Adrenal gland (tissue), 12 donors: ENCODE data around the gene ABCB4. TPM values are rescaled to one million over a fixed set of nuclear protein-coding genes. Genes with fewer than 3 reads are reported as not detected.

Experiments used
- DNase-seq, 7 donors: peaks; one replicate each; pipeline ENCODE4 v3.0.0-alpha.2; 2019 to 2020
- H3K27ac ChIP-seq, 5 donors: fragments of 200-600 bp; sonication (generic) in 4 of 5; 1 replicate in 3 of 5; 2 replicates in 2 of 5; pipeline versions ENCODE4 v1.5.1 to v1.8.0; 2016 to 2020; ENCODE audit warnings: mild to moderate bottlenecking in 1 of 5
- H3K27me3 ChIP-seq: fragments of 200-600 bp; 2 replicates; pipeline ENCODE4 v1.8.0; 2021
- H3K36me3 ChIP-seq, 2 donors: fragments of 200-600 bp; replicated peaks in 1 of 2; 1 replicate in 1 of 2; 2 replicates in 1 of 2; pipeline versions ENCODE4 v1.5.1 to v1.8.0; 2018 to 2022
- H3K4me1 ChIP-seq, 2 donors: fragments of 200-600 bp; replicated peaks in 1 of 2; 1 replicate in 1 of 2; 2 replicates in 1 of 2; pipeline versions ENCODE4 v1.5.1 to v1.8.0; 2018 to 2021
- H3K4me3 ChIP-seq, 4 donors: fragments of 200-600 bp; sonication (generic) in 3 of 4; one replicate each; pipeline ENCODE4 v1.5.1; 2016 to 2018
- H3K9me3 ChIP-seq, 3 donors: fragments of 200-600 bp; sonication (generic) in 1 of 3; replicated peaks in 1 of 3; 1 replicate in 2 of 3; 2 replicates in 1 of 3; pipeline versions ENCODE4 v1.5.1 to v1.8.0; 2016 to 2021
- CTCF ChIP-seq, 6 experiments: fragments of 450-650 bp in 4 of 6; fragments of 200-600 bp in 2 of 6; sonication (generic) in 1 of 6; IDR thresholded peaks; 1 replicate in 5 of 6; 2 replicates in 1 of 6; pipeline versions ENCODE4 v1.5.1 to v1.8.0; 2016 to 2021; ENCODE audit warnings: antibody characterized with exemption in 6 of 6, mild to moderate bottlenecking in 2 of 6, moderate library complexity in 1 of 6
- POLR2A ChIP-seq, 2 donors: fragments of 450-650 bp; IDR thresholded peaks; one replicate each; pipeline ENCODE4 v1.6.1; 2017; ENCODE audit warnings: antibody characterized with exemption in 2 of 2, mild to moderate bottlenecking in 2 of 2, moderate library complexity in 1 of 2
- WGBS, 4 donors: extraction: QIAGEN DNeasy Blood & Tissue Kit in 2 of 4; methylation state at CpG; one replicate each; pipeline versions ENCODE4 v1.1.5 to v1.1.7; 2013 to 2017; 5-methylcytosine and 5-hydroxymethylcytosine counted together
- intact Hi-C, 2 donors: fragments of 100-400 bp; cut with DNase I; formaldehyde crosslinking; loops; one replicate each; pipeline versions ENCODE4 v1.14.1 to v1.15.0; 2022 to 2023
- polyA plus RNA-seq, 3 donors: library from polyadenylated mRNA; stranded (reverse); fragments of 200-250 nt in 2 of 3; fragments of 350-450 nt in 1 of 3; fragmentation: Illumina TruSeq in 1 of 3; extraction: RNeasy Lipid Tissue Mini Kit (QIAGEN cat#74804) in 1 of 3; gene quantifications; one replicate each; pipeline ENCODE4 v1.2.3, GENCODE V29; 2013 to 2014
- total RNA-seq, 9 donors: library from RNA; depleted of rRNA in 4 of 9; stranded (reverse); fragments of >200 nt in 4 of 9; fragments of 120-200 nt in 1 of 9; fragmentation: NEBNext Ultra II Directional in 1 of 9; extraction: Animal tissue kit (Norgen Biotek cat#: 25700) in 1 of 9; gene quantifications; one replicate each; pipeline versions ENCODE4 v1.1.0 to v1.2.4, GENCODE V29; 2013 to 2023
- donor health status: healthy with polysubstance abuse.
- donor health status: Bipolar disorder and iron deficiency.
- donor health status: DM: yes; HTN: yes; CAD: no.
- donor health status: DM: no; HTN: no; CAD: no.
- donor health status: DM: no; HTN: no; CAD: no.
- donor health status: DM: yes; HTN: yes; CAD: no.

Gene ABCB4
- total and polyA plus RNA-seq, 12 donors = 5.9 to 62.6 (median 13.2) TPM

DNA sequence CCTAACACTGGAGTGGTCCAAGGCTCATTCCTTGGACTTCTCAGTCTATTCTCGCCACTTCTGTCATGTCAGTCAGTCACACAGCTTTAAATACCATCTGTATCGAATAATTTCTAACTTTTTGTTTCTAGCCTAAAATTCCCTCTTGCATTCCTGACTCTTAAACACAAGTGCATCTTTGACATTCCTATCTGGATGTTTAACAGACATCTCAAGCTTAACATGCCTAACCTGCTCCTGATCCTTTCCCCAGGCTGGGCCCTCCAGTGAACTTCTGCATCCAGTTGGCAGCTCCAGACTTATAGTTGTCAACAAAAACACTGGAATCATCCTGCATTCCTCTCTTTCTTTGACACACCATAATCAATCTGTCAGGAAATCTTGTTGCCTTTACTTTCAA lies 4.5 kb upstream of the ABCB4 start:
- TF ChIP-seq POLR2A (IDR thresholded peaks at IDR 0.05) = no peak
- TF ChIP-seq CTCF (IDR thresholded peaks at IDR 0.05) = no peak
- Histone ChIP-seq H3K4me3 (no peak overlapping the region), H3K4me1 (peaks cover 0 to 5% of the 10 kb centered on the region in 2 donors), H3K9me3 (no peaks in the 10 kb centered on the region), H3K36me3 (no peaks in the 10 kb centered on the region), H3K27me3 (no peaks in the 10 kb centered on the region), H3K27ac (no peak overlapping the region)
- 88 to 91% (median 91%) methylated on average over 2 of the region's 2 CpGs for WGBS, 4 donors
- no peak for DNase-seq
- intact Hi-C loops = no loop called here

GRCh38 chr7:87476179-87476557 lies 688 bp upstream of the ABCB4 start:
- 50 to 69% (median 54%) methylated on average over 4 to 8 of the region's 8 CpGs for WGBS, 4 donors
- intact Hi-C loops = no loop called here

DNA sequence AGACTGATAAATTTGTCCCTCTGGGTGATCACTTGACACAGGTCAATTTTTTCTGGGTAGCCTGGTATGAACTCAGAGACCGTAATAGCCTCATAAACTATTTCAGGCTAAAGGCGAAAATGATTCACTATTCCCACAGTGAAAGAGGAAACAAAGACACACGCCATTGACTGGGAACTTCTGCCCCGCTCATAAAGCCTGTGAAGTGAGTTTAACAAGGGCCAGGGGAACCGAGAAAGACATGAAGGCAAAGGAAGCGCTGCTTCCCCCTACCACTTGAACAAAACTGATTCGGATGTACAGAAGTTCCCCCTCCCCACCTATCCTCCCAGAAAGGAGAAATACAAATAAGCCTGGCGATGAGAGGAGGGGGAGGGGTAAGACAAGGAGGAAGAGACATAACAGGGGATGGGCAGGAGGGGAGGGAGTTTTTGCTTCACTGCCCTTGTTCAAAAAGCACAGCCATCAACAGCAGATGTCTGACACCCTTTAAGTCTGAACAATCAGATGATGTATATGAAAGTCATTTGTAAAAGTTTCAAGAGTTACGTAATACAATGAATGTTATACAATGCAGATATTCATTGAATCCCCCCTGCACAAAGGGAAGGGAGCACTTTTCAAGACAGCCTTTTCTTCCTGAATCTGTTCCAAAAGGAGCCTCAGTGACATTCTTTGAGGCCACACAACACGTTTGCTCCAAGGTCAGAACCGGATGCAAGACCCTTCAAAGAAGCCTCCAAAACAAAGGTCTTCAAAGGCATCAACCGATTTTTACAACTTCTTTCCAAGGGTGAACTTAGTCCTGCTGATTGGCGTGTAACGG lies 734 bp downstream of the ABCB4 start:
- 10 to 16% (median 13%) methylated on average over 14 of the region's 14 CpGs for WGBS, 4 donors
- peak in 6 of 7 donors; percentile 27 to 63 (median 40) for DNase-seq
- Histone ChIP-seq H3K4me1 (peaks cover 3 to 15% of the 10 kb centered on the region in 2 donors), H3K36me3 (no peaks in the 10 kb centered on the region), H3K9me3 (no peaks in the 10 kb centered on the region), H3K4me3 (peak overlapping the region; percentile 2 to 61 (median 20)), H3K27me3 (no peaks in the 10 kb centered on the region), H3K27ac (peak overlapping the region in 4 of 5 donors; percentile 26 to 82 (median 36))
- intact Hi-C loops = no loop called here
- TF ChIP-seq CTCF (IDR thresholded peaks at IDR 0.05) (no peak), POLR2A (IDR thresholded peaks at IDR 0.05) (peak in 1 of 2 donors; percentile 77)

More at GRCh38 chr7:87476179-87476557, 688 bp upstream of the ABCB4 start:
- no peak for TF ChIP-seq POLR2A (IDR thresholded peaks at IDR 0.05)
- no peak for TF ChIP-seq CTCF (IDR thresholded peaks at IDR 0.05)
- Histone ChIP-seq H3K4me1 (peaks cover 3 to 15% of the 10 kb centered on the region in 2 donors), H3K9me3 (no peaks in the 10 kb centered on the region), H3K36me3 (no peaks in the 10 kb centered on the region), H3K27ac (peak overlapping the region in 3 of 5 donors; percentile 8 to 82 (median 42)), H3K27me3 (no peaks in the 10 kb centered on the region), H3K4me3 (peak overlapping the region in 2 of 4 donors; percentile 16 to 61)
- no peak for DNase-seq

GRCh38 chr7:87473986-87474385 lies 1.5 kb downstream of the ABCB4 start:
- H3K36me3 ChIP-seq = no peaks in the 10 kb centered on the region
- H3K4me1 ChIP-seq = peaks cover 3 to 15% of the 10 kb centered on the region in 2 donors
- intact Hi-C loops = no loop called here
- no peak for DNase-seq
- H3K4me3 ChIP-seq = peak overlapping the region in 1 of 4 donors; percentile 61
- WGBS, 4 donors = 21 to 44% (median 35%) methylated on average over 2 of the region's 2 CpGs
- H3K9me3 ChIP-seq = no peaks in the 10 kb centered on the region
- TF ChIP-seq CTCF (IDR thresholded peaks at IDR 0.05) (no peak), POLR2A (IDR thresholded peaks at IDR 0.05) (no peak)
- no peaks in the 10 kb centered on the region for H3K27me3 ChIP-seq
- peak overlapping the region in 2 of 5 donors; percentile 42 to 82 for H3K27ac ChIP-seq
